Spleen (tissue), 11 donors: ENCODE results near the gene PPP4C. TPM values are rescaled to one million over a fixed set of nuclear protein-coding genes. Genes with fewer than 3 reads are reported as not detected.

ENCODE experiments used
- DNase-seq: peaks from one replicate; pipeline ENCODE4 v3.0.0-alpha.2; 2020
- H3K27ac ChIP-seq, 8 donors: fragments of 200-600 bp; sonication (generic) in 7 of 8; 1 replicate in 4 of 8; 2 replicates in 4 of 8; pipeline versions ENCODE4 v1.5.0 to v1.8.0; 2016 to 2021; ENCODE audit warnings: inconsistent platforms in 4 of 8, mild to moderate bottlenecking in 4 of 8, moderate library complexity in 1 of 8
- H3K27me3 ChIP-seq, 7 donors: fragments of 200-600 bp; sonication (generic) in 6 of 7; replicated peaks in 1 of 7; 1 replicate in 4 of 7; 2 replicates in 3 of 7; pipeline versions ENCODE4 v1.5.0 to v1.8.0; 2016 to 2021; ENCODE audit warnings: inconsistent platforms in 3 of 7, mild to moderate bottlenecking in 1 of 7
- H3K36me3 ChIP-seq, 6 donors: fragments of 200-600 bp; sonication (generic) in 5 of 6; 1 replicate in 4 of 6; 2 replicates in 2 of 6; pipeline versions ENCODE4 v1.5.0 to v1.8.0; 2016 to 2021; ENCODE audit warnings: inconsistent platforms in 2 of 6
- H3K4me1 ChIP-seq, 6 donors: fragments of 200-600 bp; sonication (generic) in 5 of 6; 1 replicate in 3 of 6; 2 replicates in 3 of 6; pipeline versions ENCODE4 v1.5.0 to v1.8.0; 2016 to 2021; ENCODE audit warnings: inconsistent platforms in 3 of 6
- H3K4me3 ChIP-seq, 8 donors: fragments of 200-600 bp; sonication (generic) in 7 of 8; 1 replicate in 4 of 8; 2 replicates in 4 of 8; pipeline versions ENCODE4 v1.5.0 to v1.8.0; 2016 to 2021; ENCODE audit warnings: inconsistent platforms in 4 of 8, mild to moderate bottlenecking in 4 of 8, moderate library complexity in 2 of 8
- H3K9me3 ChIP-seq, 8 donors: fragments of 200-600 bp; sonication (generic) in 7 of 8; 1 replicate in 4 of 8; 2 replicates in 4 of 8; pipeline versions ENCODE4 v1.5.0 to v1.8.0; 2016 to 2021; ENCODE audit warnings: inconsistent platforms in 4 of 8
- CTCF ChIP-seq, 11 experiments: fragments of 200-600 bp in 7 of 11; fragments of 450-650 bp in 4 of 11; sonication (generic) in 4 of 11; IDR thresholded peaks in 8 of 11; conservative IDR thresholded peaks in 3 of 11; 1 replicate in 7 of 11; 2 replicates in 4 of 11; pipeline versions ENCODE4 v1.4.0 to v1.8.0; 2016 to 2021; ENCODE audit warnings: antibody characterized with exemption in 11 of 11, inconsistent platforms in 4 of 11, mild to moderate bottlenecking in 1 of 11
- POLR2A ChIP-seq, 3 donors: fragments of 450-650 bp; IDR thresholded peaks; one replicate each; pipeline ENCODE4 v1.5.1; 2017; ENCODE audit warnings: antibody characterized with exemption in 3 of 3, mild to moderate bottlenecking in 1 of 3
- POLR2AphosphoS5 ChIP-seq, 3 donors: sonication (generic); formaldehyde crosslinking; IDR thresholded peaks; one replicate each; pipeline ENCODE4 v1.5.1; 2017; ENCODE audit warnings: antibody characterized with exemption in 3 of 3
- WGBS, 5 donors: extraction: QIAGEN DNeasy Blood & Tissue Kit in 3 of 5; methylation state at CpG; one replicate each; pipeline versions ENCODE4 v1.1.5 to v1.1.7; 2013 to 2018; 5-methylcytosine and 5-hydroxymethylcytosine counted together
- intact Hi-C: fragments of 100-400 bp; cut with DNase I; formaldehyde crosslinking; loops from one replicate; pipeline ENCODE4 v1.15.0; 2023; ENCODE audit warnings: low total_unique reads
- polyA plus RNA-seq, 3 donors: library from polyadenylated mRNA; stranded (reverse); fragments of 200-250 nt; gene quantifications; one replicate each; pipeline ENCODE4 v1.2.1, GENCODE V29; 2013
- total RNA-seq, 7 donors: library from RNA; depleted of rRNA in 3 of 7; stranded (reverse); fragments of >200 nt in 3 of 7; fragmentation: NEBNext Ultra II Directional in 4 of 7; extraction: Animal tissue kit (Norgen Biotek cat#: 25700) in 4 of 7; gene quantifications; one replicate each; pipeline versions ENCODE4 v1.1.0 to v1.2.1, GENCODE V29; 2016 to 2021
- donor health status: healthy with polysubstance abuse.
- donor health status: DM: no; HTN: no; CAD: no; lungs with moderate emphysema.
- donor health status: DM: no; HTN: no; CAD: no.
- donor health status: Bipolar disorder and iron deficiency.
- donor health status: healthy.
- donor health status: DM: no; HTN: no; CAD: no.
- donor health status: DM: yes; HTN: yes; CAD: no.

The PPP4C gene
- total and polyA plus RNA-seq, 10 donors, result 43.9 to 128 (median 76.1) TPM

DNA sequence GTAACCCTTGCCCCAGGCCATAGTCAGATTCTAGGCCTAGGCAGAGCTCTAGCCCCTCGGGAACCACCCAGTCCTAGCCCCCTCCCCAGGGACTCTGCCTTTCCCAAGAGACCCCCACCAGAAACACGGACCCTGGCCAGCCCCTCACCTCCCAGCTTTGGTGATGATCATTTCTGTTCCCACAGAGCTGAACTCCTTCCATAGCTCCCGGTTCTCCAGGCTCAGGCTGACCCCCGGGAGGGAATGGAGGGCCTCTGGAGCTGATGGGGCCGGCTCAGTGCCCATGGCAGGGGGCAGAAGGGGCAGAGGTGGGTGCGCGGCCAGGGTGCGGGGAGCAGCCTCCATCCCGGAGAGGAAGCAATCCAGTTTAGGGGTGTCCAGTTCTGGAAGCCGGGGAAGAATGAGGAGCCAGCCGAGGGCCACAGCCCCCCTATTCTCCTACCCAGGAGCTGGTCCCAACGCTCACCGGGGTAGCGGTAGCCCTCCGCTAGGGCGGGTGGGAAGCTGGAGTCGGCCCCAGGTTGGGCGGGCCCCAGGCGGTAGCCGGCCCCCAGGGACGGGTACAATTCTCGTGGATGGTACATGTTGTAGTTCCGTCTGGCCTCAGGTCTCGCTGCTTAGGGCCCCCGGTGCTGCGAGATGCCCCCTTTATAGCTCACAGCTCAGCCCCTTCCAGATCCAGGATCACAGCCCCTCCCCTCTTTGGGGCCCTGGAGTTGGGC is 15.0 kb downstream of the PPP4C start:
- no peaks in the 10 kb centered on the region for H3K9me3 ChIP-seq
- no peak for TF ChIP-seq POLR2AphosphoS5 (IDR thresholded peaks at IDR 0.05)
- TF ChIP-seq POLR2A (IDR thresholded peaks at IDR 0.05), result no peak
- TF ChIP-seq CTCF (IDR thresholded peaks at IDR 0.05 in 8 of 11, conservative IDR thresholded peaks at IDR 0.05 in 3 of 11), result no peak
- intact Hi-C loops, result no loop called here
- WGBS, 5 donors, result 76 to 86% (median 77%) methylated on average over 19 to 26 of the region's 26 CpGs
- H3K4me1 ChIP-seq, result peaks cover 33 to 90% (median 62%) of the 10 kb centered on the region in 6 donors
- no peaks in the 10 kb centered on the region for H3K27me3 ChIP-seq
- peak; percentile 86 for DNase-seq
- peak overlapping the region in 7 of 8 donors; percentile 7 to 98 (median 97) for H3K27ac ChIP-seq
- peak overlapping the region in 3 of 8 donors; percentile 46 to 74 (median 51) for H3K4me3 ChIP-seq
- peaks cover 0 to 38% (median 17%) of the 10 kb centered on the region in 6 donors for H3K36me3 ChIP-seq

DNA sequence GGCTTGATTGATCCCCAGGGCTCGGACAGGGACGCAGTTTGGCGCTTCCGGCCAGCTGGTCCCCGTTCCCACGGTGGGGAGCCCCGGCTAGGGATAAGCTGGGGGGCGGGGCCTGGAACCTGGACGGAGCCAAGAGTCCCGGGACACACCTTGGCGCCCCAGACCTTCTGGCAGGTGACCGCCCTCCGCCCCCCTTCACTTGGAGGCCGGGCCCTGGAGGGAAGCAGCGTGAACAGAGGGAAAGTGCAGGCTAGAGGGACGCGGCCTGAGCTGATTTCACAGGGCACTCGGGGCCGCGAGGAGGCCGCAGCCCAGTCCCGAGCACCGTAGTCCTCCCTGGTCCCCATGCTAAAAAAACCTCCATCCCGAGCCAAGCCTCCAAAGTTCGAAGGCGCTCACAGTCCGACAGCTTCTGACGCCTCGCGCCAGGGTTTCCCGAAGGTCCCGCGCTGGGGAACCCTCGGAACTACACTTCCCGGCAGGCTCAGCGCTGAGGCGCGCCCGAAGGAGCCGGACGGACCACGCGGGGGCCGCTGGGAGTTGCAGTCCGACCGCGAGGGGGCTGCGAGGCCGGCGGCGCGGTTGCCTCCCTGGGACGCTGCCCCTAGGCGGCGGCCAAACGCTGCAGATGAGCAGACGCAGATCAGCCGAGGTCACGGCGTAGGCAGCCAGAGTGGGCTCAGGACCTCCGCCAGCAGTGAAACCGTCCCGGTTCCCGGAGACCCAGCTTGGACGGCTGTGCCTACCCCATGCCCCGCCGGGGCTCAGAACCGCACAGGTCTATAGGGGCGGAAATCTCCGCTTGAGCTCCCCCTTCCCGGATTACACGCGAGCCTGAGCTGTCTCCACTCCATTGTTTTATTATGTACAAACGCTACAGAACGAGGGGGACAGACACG is 15.9 kb downstream of the PPP4C start, which contains the start of gene TBX6:
TBX6 (minus strand) TSS at position 451 of the 899 bp plus-strand sequence. CDS start 731 bp downstream, outside the sequence.
- peaks cover 0 to 28% (median 15%) of the 10 kb centered on the region in 6 donors for H3K36me3 ChIP-seq
- peak within 1 kb of the TSS; percentile 45 to 74 (median 50) for H3K4me3 ChIP-seq
- intact Hi-C loops, result no loop called here
- peaks cover 33 to 86% (median 64%) of the 10 kb centered on the region in 6 donors for H3K4me1 ChIP-seq
- peaks cover 0 to 5% (median 4%) of the 10 kb centered on the region in 8 donors for H3K9me3 ChIP-seq
- peak in 2 of 3 donors; percentile 57 to 67 for TF ChIP-seq POLR2A (IDR thresholded peaks at IDR 0.05)
- TF ChIP-seq CTCF (IDR thresholded peaks at IDR 0.05 in 8 of 11, conservative IDR thresholded peaks at IDR 0.05 in 3 of 11), result peak; percentile 79 to 97 (median 91)
- TF ChIP-seq POLR2AphosphoS5 (IDR thresholded peaks at IDR 0.05), result peak; percentile 90 to 96 (median 90)
- 1 to 2% (median 1%) methylated on average over 9 to 76 of the region's 76 CpGs for WGBS, 5 donors
- H3K27me3 ChIP-seq, result no peaks in the 10 kb centered on the region
- DNase-seq, result peak; percentile 99
- peak within 1 kb of the TSS; percentile 91 to 98 (median 97) for H3K27ac ChIP-seq

GRCh38 chr16:30092373-30093010 is 16.7 kb downstream of the PPP4C start:
- intact Hi-C loops, result no loop called here
- Histone ChIP-seq H3K27me3 (no peaks in the 10 kb centered on the region), H3K9me3 (peaks cover 5 to 13% (median 12%) of the 10 kb centered on the region in 8 donors), H3K4me3 (peak overlapping the region; percentile 45 to 74 (median 50)), H3K4me1 (peaks cover 33 to 80% (median 62%) of the 10 kb centered on the region in 6 donors), H3K27ac (peak overlapping the region; percentile 91 to 98 (median 97)), H3K36me3 (peaks cover 0 to 25% (median 15%) of the 10 kb centered on the region in 6 donors)
- TF ChIP-seq CTCF (IDR thresholded peaks at IDR 0.05 in 8 of 11, conservative IDR thresholded peaks at IDR 0.05 in 3 of 11) (peak; percentile 76 to 93 (median 85)), POLR2AphosphoS5 (IDR thresholded peaks at IDR 0.05) (peak; percentile 91 to 94 (median 92)), POLR2A (IDR thresholded peaks at IDR 0.05) (no peak)
- WGBS, 5 donors, result 1 to 2% (median 1%) methylated on average over 20 to 22 of the region's 22 CpGs
- DNase-seq, result peak; percentile 96
